Body of pancreas (tissue), 4 donors: ENCODE data around the gene ZNF816.
A peak's percentile ranks its signal among the peaks of the same experiment; 100 is the strongest.

Experiments used
- POLR2A ChIP-seq, 3 donors: fragments of 450-650 bp; IDR thresholded peaks; one replicate each; pipeline ENCODE4 v1.6.1; 2016; ENCODE audit warnings: antibody characterized with exemption in 3 of 3, mild to moderate bottlenecking in 2 of 3
- TF ChIP-seq, protein P1 (sequence below), 7 experiments: fragments of 450-650 bp in 4 of 7; fragments of 200-600 bp in 3 of 7; sonication (generic) in 3 of 7; IDR thresholded peaks; one replicate each; pipeline ENCODE4 v1.5.1; 2016 to 2019; ENCODE audit warnings: antibody characterized with exemption in 7 of 7

DNA sequence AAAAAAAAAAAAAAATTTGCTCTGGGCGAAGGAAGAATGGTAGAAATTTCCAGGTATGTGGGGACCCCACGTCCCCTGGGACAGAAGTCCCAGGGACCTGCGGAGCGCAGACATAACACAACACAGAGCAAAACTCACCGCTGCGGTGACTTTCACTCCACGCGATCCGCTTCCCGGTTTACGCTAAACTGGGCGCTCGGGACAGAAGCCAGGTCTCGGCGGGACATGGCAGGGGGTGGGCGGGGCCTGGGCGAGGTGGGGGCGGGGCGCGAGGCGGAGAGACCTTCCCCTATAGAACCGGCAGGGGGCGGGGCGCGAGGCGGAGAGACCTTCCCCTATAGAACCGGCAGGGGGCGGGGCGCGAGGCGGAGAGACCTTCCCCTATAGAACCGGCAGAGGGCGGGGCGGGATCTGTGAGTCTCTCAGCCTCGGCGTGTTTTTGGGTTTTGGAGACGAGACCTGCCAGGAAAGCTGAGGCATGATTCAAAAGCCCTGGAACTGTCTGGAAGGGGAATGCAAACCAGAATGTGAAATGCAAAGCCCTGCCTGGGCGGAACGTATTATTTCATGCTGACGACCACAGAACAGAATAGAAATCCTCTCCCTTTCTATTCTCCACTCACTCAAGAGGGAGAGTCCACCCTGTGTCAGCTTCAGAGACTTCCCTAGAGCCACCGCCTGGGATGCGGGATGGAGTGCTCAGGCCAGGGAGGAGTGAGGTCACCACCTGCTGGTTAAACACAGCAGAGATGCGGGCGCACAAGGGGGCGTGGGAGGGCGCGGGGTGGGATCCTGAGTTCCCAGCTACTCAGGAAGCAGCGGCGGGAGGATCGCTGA, 30.9 kb upstream of the ZNF816 start:
- TF ChIP-seq, protein P1, sequence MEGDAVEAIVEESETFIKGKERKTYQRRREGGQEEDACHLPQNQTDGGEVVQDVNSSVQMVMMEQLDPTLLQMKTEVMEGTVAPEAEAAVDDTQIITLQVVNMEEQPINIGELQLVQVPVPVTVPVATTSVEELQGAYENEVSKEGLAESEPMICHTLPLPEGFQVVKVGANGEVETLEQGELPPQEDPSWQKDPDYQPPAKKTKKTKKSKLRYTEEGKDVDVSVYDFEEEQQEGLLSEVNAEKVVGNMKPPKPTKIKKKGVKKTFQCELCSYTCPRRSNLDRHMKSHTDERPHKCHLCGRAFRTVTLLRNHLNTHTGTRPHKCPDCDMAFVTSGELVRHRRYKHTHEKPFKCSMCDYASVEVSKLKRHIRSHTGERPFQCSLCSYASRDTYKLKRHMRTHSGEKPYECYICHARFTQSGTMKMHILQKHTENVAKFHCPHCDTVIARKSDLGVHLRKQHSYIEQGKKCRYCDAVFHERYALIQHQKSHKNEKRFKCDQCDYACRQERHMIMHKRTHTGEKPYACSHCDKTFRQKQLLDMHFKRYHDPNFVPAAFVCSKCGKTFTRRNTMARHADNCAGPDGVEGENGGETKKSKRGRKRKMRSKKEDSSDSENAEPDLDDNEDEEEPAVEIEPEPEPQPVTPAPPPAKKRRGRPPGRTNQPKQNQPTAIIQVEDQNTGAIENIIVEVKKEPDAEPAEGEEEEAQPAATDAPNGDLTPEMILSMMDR (IDR thresholded peaks at IDR 0.05): peak; percentile 30 to 66 (median 50)
- peak in 1 of 3 donors; percentile 39 for TF ChIP-seq POLR2A (IDR thresholded peaks at IDR 0.05)
